Inflammatory macrophage (primary cell): ENCODE measurements around the gene STX4.

Source experiments
- DNase-seq, 2 donors: peaks; one replicate each; pipeline ENCODE4 v3.0.0-alpha.2; 2020 to 2022
- total RNA-seq, 18 experiments: gene quantifications; one replicate each; lab custom pipeline; 2026; ENCODE audit warnings: mixed read lengths in 6 of 18, inconsistent platforms in 2 of 18; lab: John Stamatoyannopoulos, UW

Gene STX4
- total RNA-seq, result 39.1 to 136 (median 82.2) reads per million in 18 experiments

GRCh38 chr16:31032736-31033708, at the start of gene STX4:
Gene STX4 (plus strand): TSS chr16:31033558. CDS start chr16:31033806, 248 bp downstream.
- peak; percentile 99 to 100 for DNase-seq

- no peak for DNase-seq
Observed at GRCh38 chr16:30983898-30984610, 49.3 kb upstream of the STX4 start.

- peak; percentile 83 to 86 for DNase-seq
Observed at GRCh38 chr16:30984669-30985400, 48.5 kb upstream of the STX4 start, which contains the start of gene HSD3B7. Gene HSD3B7 (plus strand): TSS chr16:30985207. CDS start chr16:30985659, 452 bp downstream.

- peak in 1 of 2 donors; percentile 43 for DNase-seq
Observed at GRCh38 chr16:30985401-30986128, 47.8 kb upstream of the STX4 start.

GRCh38 chr16:30986129-30986991, 47.0 kb upstream of the STX4 start:
- no peak for DNase-seq

- no peak for DNase-seq
Observed at GRCh38 chr16:30987581-30988190, 45.7 kb upstream of the STX4 start.

GRCh38 chr16:30989469-30990047, 43.8 kb upstream of the STX4 start:
- no peak for DNase-seq

GRCh38 chr16:30990105-30990504, 43.3 kb upstream of the STX4 start:
- DNase-seq, result no peak

GRCh38 chr16:30991052-30991451, 42.3 kb upstream of the STX4 start:
- DNase-seq, result no peak

GRCh38 chr16:30992276-30992780, 41.0 kb upstream of the STX4 start:
- DNase-seq, result no peak

GRCh38 chr16:30992931-30993816, 40.2 kb upstream of the STX4 start:
- DNase-seq, result no peak

- DNase-seq, result no peak
Observed at GRCh38 chr16:30995927-30996323, 37.4 kb upstream of the STX4 start.

GRCh38 chr16:30996324-30996984, 36.9 kb upstream of the STX4 start:
- no peak for DNase-seq

GRCh38 chr16:30996985-30997724, 36.2 kb upstream of the STX4 start:
- peak; percentile 79 to 92 for DNase-seq

GRCh38 chr16:30997725-30998711, 35.3 kb upstream of the STX4 start:
- DNase-seq, result no peak
